RPMI8226 (cell line): ENCODE data around the gene SERINC2.
"Not testable (repeated sequence)": the region's sequence is repeated elsewhere in the genome, so short reads cannot be mapped to it uniquely, and the experiment has no call there.

Experiments used
- DNase-seq: peaks from one replicate; pipeline ENCODE4 v3.0.0-alpha.2; 2015

The SERINC2 gene

DNA sequence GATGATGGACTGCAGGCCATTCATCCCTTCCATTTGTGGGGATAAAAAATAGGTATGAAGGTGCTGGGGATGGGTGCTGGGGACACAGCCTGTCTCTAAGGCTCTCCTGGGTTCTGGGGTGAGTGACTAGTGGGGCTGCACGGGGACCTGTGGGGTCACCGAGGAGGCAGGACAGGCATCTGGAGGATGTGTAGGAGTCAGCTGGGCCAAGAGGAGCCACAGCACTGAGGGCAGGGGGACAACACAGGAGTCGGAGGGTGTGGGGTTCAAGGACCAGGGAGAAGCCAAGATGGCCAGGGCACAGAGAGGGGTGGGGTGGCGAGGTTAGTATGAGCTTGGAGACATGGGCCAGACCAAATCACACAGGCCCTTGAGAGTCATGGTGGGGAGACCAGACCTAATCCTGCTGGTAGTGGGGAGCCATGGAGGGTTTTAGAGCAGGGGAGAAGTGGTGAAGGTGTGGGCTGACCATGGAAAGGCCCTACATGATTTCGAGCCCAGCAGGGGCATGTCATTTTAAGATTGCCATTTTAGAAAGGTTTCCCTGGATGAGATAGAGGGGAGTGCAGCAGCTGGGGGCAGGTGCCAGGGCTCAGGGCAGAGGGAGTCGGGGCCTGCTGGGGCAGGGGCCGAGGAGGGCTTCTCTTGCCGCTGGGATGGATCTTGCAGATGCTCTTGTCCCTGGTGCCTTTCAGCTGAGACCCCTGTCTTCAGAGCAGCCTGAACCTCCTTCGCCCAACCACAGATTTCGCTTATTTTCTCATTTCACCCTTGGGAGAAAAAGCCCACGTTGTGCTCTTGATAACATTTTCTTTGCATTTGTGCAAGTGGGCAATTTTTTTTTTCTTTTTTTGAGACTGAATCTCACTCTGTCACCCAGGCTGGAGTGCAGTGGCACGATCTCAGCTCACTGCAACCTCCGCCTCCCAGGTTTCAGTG is 22.7 kb downstream of the SERINC2 start:
- DNase-seq, result no peak

DNA sequence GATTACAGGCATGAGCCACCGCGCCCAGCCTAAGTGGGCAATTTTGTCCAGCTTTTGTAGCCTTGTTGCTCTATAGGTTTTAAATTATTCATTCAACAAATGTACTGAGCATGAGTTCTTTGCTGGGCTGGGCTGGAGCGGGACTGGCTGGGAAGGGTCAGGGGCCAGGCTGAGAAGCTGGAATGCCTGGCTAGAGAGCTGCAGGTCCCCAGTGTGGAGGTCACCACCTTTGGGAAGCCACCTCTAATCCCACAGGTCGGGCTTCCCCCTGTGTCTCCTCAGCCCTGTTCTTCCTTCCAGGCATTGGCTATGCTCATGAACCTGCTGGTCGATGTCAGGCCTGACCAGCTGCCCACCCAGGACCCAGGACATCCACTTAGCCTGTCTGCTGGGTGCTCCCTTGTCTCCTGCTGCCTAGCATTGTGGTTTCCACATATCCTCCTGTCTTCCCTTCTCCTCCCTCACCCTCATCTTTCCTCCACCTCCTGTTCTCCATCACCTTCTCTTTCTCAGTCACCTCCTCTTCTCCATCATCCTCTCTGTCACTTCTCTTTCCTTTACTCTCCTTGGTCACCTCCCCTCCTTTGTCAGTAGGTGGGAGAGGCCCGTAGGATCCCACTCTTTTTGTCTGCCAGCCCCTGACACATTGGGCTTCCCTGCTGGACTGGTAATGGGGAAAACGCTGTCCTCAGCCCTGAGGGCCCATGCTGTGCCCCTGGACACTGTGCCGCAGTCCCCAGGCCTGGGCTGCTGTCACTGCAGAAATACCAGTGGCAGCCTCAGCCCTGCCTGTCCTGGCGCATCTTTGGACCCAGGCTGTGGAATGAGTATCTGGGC is 23.8 kb downstream of the SERINC2 start:
- no peak for DNase-seq

DNA sequence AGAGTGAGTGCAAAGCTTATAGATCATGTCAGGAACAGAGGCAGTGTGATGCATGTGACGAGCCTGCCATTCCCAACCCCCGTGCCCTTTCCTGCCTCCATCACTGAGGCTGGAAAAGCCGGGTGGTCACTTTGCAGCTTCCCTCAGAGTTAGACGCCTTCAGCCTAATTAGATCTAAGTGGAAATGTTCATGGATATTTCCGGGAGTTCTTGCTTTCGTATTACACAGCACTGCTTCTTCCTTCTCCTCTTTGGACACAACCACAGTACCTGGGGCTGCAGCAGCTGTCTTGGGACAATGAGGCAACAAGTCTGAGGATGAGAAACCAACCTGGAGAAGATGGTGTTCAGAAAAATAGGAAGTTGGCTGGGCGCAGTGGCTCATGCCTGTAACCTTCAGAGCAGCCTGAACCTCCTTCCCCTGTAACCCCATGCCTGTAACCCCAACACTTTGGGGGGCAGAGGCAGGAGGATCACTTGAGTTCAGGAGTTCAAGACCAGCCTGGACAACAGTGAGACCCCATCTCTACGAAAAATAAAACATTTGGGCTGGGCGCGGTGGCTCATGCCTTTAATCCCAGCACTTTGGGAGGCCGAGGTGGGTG is 24.5 kb downstream of the SERINC2 start:
- DNase-seq, result no peak

DNA sequence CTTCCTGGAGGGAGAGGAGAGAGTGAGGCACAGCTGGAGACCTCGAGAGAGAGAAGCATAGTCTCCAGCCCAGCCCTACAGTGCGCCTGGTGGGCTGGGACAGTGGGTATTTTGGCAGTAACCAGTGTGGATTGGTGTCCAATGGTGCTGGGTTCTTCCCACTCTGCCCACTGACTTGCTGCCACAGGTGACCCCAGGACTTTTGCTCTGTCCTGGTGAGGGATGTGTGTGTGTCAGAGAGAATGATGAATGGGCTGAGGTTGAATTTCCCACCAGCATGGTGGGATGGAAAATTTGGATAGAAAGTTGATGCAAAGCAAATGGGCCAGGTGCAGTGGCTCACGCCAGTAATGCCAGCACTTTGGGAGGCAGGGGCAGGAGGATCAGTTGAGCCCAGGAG is 26.3 kb downstream of the SERINC2 start:
- no peak for DNase-seq

DNA sequence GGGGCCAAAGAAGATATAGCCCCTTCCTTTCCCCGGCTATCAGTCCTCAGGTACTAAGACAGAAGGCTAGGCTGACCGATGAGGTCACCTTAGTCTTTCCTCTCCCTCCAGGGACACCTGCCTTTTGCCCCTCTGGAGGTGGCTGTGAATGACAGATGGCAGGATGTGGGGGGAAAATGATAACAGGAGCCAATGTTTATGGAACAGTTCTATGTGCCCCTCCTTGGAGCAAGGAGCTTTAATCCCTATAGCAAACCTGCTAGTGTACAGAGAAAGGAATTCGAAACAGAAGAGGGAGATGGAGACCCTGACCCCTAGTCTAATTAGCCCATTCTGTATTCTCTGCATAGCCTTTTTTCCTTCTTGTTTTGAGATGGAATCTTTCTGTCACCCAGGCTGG is 28.1 kb downstream of the SERINC2 start:
- DNase-seq, result no peak

DNA sequence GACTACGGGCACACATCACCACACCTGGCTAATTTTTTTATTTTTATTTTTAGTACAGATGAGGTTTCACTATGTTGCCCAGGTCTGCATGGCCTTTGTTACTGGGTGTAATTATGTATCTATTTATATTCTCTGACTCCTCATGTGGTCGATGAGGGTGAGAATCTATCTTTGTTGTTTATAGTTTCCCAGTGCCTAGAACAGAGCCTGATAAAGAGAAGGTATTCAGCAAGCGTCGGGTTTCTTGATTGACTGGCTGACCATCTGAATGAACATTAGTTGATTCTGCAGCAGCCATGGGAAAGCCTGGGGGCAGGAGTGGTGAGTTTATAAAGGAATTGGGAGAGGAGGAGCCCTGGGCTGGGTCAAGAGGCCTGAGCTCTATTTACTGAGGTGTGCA is 28.5 kb downstream of the SERINC2 start:
- peak; percentile 43 for DNase-seq

DNA sequence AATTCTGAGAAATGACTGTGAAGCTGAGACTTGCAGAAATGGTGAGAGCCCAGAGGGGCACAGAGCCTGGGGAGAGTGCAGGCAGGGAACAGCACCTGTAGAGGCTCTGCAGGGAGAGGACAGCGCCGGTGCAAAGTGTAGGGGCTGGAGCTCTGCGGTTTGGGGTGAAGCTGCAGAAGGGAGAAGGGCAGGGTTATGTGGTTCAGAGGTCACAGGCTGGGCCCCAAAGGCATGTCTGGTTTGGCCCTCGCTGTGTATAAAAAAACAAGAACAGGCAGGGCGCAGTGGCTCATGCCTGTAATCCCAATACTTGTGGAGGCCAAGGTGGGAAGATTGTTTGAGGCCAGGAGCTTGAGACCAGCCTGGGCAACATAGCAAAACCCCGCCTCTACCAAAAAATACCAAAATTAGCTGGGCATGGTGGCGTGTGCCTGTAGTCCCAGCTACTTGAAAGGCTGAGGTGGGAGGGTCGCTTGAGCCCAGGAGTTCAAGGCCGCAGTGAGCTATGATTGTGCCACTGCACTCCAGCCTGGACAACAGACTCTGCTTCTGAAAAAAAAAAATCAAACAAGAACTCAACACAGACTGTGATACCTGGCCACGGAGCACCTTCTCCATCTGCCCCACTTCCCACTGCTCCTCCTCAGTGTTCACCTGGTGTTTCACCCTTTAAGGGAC is 29.1 kb downstream of the SERINC2 start:
- peak; percentile 83 for DNase-seq

DNA sequence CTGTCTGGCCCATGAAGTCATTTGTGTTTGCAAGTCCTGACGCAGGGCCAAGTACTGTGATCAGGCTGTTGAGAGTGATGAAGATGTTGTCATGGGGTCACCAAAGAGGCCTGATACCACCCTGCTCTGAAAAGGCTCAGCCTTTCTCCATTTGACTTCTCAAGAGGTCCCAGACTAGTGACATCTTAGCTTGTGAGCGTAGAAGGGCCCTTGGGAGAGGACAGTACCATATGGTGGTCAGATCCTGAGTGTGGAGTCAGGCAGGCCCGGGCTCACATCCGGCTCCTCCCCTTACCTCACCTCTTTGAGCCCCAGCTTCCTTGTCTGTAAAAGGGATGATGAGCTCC is 29.6 kb downstream of the SERINC2 start:
- no peak for DNase-seq

DNA sequence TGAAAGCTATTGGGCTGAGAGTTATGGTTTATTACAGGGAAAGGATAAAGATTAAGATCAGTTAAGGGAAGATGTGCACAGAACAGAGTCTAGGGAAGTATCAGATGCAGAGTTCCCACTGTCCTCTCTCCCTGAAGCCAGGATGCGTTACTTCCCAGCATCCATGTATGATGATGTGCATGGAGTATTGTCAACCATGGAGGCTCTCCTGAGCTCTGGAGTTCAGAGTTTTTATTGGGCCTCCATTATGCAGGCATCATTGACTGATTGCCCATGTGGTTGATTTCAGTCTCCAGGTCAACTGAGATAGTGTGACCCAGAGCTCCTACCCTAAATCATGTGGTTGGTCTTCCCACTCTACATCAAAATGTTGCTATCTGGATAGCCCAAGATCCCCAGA is 30.7 kb downstream of the SERINC2 start:
- no peak for DNase-seq

DNA sequence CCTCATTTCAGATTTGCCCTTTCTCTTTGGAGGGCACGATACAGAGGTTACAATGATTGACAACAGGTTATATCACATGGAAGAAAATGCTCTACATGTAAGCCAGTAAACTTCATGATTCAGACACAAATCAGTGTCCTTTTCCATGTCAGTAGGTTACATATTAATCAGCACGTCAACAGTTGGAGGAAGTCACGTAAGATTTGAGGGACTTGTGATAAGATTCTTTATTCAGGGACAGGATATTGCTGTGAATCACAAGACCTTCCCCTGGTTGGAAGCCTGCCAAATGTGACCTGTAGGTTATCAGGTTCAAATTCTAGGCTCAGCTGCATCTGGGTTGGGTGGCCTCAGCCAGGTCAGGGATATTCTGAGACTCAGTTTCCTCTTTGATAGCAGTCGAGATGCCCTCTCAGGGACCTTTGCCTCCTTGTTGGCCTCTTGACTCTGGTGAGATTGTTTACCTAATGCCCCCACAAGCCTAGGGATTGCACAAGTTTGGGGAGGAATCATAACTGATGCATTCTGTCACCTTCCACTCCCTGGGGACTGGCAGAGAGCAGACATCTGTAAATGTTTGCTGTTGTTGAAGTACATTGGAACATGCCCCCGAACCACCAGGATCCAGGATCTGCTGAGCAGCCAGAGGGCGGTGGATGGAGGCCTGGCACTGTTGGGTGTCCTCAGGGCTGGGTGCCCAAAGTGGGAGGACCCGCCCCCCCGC is 31.9 kb downstream of the SERINC2 start:
- peak; percentile 46 for DNase-seq

DNA sequence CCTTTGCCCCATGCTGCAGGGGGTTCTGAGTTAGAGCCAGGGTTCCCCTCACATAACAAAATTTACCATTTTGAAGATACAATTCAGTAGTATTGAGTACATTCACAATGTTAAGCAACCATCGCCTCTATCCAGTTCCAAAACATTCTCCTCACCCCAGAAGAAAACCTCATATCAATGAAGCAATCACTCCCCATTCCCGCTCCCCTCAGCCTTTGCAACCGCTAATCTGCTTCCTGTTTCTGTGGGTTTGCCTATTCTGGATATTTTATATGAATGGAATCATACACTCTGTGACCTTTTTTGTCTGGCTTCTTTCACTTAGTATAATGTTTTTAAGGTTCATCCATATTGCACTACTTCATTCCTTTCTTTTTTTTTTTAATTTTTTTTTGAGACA is 32.9 kb downstream of the SERINC2 start:
- DNase-seq, result no peak

DNA sequence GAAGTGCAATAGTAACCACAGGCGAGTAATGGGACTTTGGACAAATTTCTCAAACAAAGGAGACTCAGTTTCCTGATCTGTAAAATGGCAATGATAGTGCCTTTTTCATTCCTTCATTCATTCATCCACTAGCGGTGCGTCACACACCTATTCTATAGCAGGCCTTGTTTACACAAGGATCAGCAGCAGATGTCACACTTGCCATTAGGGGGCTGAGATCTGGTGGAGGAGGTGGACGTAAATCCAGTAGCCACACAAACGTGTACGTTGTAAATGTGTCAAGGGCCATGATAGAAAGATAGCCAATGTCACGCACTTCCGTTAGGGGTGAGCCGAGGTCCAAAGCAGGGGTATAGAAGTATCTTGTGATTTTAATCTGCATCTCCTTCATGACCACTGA is 34.2 kb downstream of the SERINC2 start:
- DNase-seq, result no peak

DNA sequence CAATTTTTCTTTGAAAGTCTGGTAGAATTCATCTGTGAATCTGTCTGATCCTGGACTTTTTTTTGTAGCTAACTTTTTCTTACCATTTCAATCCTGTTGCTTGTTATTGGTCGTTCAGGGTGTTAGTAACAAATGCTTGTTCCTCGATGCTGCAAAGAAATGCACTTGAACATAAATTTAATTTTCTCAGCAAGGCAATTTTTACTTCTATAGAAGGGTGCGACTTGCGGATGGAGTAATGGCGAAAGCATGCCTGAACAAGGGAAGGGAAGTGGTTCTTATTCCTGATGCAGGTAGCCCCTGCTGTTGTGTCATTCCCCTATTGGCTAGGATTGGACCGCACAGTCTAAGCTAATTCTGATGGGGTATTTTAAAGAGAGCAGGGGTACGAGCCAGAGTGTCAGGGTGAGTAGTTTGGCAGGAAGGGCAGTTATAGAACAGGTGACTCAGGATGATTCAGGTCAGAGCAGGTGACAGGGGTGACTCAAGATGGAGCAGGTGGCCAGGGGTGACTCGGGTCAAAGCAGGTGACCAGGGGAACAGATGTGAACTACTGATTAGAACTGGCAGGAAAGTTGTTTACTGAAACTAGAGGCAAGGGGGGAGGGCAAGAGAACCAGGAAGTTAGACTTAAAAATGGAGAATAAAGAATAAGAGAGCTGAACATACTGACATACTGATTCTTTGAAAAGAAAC is 40.5 kb downstream of the SERINC2 start:
- peak; percentile 31 for DNase-seq

DNA sequence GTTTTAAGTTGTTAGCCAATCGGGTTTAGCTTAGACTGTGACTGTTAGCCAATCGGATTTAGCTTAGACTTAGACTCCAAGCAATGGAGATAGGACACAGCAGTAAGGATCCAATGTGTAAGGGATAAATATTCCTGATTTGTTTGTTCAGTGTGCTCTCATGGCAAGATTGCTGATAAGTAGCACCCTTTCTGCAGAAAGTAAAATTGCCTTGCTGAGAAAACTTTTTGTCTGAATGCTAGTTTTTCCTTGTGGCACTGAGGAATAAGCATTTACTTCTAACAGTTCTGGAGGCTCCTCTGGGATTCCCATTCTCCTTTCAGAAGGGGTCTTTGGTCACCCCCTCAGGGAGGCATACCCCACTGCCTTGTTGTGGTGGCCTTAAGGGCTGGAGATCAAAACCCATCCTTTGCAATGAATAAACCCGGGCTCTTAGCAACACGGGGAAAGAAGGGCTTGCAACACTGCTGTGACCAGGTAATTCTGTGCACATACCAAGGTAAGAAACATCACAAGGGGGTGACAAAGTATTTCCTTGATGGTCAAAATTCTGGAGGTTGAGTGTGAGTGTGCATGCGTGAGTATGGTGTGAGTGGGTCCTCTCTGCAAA is 45.4 kb downstream of the SERINC2 start:
- no peak for DNase-seq

DNA sequence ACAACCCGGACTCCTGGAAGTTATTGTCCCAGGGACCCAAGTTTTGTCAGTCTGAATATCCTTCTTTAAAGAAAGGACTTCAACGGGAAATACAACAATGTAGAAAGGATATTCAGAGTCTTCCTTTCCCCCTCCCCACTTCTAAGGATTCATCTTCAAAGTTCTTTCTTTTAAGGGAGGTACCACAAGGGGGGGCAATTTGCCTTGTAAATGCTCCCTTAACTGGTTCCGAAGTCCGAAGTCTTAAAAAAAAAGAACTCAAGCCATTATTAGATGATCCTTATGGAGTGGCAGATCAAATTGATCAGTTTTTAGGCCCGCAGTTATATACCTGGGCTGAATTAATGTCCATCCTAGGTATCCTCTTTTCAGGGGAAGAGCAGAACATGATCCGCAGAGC is 47.0 kb downstream of the SERINC2 start:
- no peak for DNase-seq

DNA sequence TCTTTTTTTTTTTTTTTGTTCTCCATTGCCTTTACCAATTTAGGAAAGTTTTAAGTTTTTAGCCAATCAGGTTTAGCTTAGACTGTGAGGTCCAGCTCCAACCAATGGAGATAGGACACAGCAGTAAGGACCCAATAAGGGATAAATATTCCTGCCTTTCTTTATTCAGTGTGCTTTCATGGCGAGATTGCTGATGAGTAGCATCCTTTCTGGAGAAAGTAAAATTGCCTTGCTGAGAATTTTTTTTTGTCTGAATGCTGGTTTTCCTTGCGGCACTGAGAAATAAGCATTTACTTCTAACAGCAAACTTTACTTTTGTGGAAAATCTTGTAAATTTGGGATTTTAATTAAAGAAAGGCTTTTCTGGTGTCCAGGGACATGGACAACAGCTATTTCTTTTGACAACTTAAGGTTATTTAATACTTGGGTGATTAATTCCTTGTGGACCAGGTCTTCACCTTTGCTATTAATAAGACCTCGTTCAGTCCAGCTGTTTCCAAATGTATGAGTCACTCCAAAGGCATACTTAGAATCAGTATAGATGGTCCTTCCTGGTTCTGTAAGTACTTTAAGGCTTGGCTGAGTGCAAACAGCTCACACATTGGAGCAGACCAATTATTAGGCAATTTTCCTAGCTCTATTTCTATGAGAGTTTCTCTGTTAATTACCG is 54.1 kb downstream of the SERINC2 start:
- no peak for DNase-seq

DNA sequence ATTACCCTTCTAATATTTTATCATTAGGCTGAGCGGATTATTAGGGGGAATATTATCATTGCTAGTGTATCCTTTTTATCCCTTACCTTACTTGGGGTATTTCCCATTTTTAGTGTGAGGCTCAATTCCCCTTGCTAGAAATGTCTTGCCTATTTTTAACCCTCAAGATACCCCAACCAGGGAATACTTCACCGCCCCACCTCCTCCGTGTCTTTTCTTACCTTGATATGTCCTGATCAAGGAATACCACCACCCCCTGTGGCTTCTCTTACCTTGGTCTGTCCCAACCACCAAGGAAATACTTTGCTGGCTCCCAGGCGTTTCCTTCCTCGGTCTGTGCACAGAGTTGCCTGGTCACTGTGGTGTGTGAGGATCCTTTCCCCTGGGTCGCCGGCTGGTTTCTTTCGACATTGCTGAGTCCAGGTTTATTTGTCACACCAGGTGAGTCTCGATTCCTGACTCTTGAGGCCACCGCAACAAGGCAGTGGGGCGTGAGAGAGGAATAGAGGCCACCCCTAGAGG is 57.8 kb downstream of the SERINC2 start:
- no peak for DNase-seq

DNA sequence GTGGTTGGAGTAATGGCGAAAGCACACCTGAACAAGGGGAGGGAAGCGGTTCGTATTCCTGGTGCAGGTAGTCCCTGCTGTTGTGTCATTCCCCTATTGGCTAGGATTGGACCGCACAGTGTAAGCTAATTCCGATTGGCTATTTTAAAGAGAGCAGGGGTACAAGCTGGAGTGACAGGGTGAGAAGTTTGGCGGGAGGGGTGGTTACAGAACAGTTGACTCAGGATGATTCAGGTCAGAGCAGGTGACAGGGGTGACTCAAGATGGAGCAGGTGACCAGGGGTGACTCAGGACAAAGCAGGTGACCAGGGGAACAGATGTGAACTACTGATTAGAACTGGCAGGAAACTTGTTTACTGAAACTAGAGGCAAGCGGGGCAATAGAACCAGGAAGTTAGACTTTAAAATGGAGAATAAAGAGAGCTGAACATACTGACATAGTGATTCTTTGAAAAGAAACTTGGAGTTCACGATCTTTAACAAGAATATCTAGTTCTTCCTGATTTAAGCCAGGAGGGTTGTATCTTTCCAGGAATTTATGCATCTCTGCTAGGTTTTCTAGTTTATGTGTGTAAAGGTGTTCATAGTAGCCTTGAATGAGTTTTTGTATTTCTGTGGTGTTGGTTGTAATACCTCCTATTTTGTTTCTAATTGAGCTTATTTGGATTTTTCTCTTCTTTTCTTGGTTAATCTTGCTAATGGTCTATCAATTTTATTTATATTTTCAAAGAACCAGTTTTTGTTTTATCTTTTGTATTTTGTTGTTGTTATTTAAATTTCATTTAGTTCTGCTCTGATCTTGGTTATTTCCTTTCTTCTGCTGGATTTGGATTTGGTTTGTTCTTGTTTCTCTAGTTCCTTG is 58.7 kb downstream of the SERINC2 start:
- DNase-seq, result peak; percentile 67

DNA sequence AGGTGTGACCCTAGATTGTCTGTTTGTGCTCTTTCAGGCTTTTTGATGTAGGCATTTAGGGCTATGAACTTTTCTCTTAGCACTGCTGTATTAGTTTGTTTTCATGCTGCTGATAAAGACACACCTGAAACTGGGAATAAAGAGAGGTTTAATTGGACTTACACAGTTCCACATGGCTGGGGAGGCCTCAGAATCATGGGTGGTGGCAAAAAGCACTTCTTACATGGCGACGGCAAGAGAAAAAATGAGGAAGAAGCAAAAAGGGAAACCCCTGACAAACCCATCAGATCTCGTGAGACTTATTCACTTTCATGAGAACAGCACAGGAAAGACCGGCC is 59.3 kb downstream of the SERINC2 start:
- not testable (repeated sequence) for DNase-seq

DNA sequence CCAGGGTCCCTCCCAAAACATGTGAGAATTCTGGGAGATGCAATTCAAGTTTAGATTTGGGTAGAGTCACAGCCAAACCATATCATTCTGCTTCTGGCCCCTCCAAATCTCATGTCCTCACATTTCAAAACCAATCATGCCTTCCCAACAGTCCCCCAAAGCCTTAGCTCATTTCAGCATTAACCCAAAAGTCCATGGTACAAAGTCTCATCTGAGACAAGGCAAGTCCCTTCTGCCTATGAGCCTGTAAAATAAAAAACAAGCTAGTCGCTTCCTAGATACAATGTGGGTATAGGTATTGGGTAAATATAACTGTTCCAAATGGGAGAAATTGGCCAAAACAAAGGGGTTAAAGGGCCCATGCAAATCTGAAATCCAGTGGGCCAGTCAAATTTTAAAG is 59.7 kb downstream of the SERINC2 start:
- not testable (repeated sequence) for DNase-seq
